Upper lobe of right lung (tissue), 1 donor: ENCODE results near the gene CITED2. TPM values are rescaled to one million over a fixed set of nuclear protein-coding genes. Genes with fewer than 3 reads are reported as not detected.
A peak's percentile ranks its signal among the peaks of the same experiment; 100 is the strongest.

Experiments used
- ATAC-seq: fragments of 200-7000 bp; cut with Tn5 transposase; one replicate; pipeline ENCODE4 v1.9.1; 2020; ENCODE audit warnings: mild to moderate bottlenecking, moderate library complexity
- DNase-seq: peaks from one replicate; pipeline ENCODE4 v3.0.0-alpha.2; 2020
- H3K27ac ChIP-seq: fragments of 200-600 bp; one replicate; pipeline ENCODE4 v1.8.0; 2022
- H3K27me3 ChIP-seq: fragments of 200-600 bp; one replicate; pipeline ENCODE4 v1.8.0; 2022; ENCODE audit warnings: mild to moderate bottlenecking
- H3K36me3 ChIP-seq: fragments of 200-600 bp; one replicate; pipeline ENCODE4 v1.8.0; 2022
- H3K4me1 ChIP-seq: fragments of 200-600 bp; one replicate; pipeline ENCODE4 v1.8.0; 2022
- H3K4me3 ChIP-seq: fragments of 200-600 bp; one replicate; pipeline ENCODE4 v1.8.0; 2022; ENCODE audit warnings: mild to moderate bottlenecking
- H3K9me3 ChIP-seq: fragments of 200-600 bp; one replicate; pipeline ENCODE4 v1.8.0; 2022
- CTCF ChIP-seq: fragments of 200-600 bp; IDR thresholded peaks from one replicate; pipeline ENCODE4 v1.8.0; 2022; ENCODE audit warnings: antibody characterized with exemption
- intact Hi-C: fragments of 100-400 bp; cut with DNase I; formaldehyde crosslinking; loops from one replicate; pipeline ENCODE4 v1.11.0; 2022
- long read RNA-seq: library from polyadenylated mRNA; unstranded; transcript quantifications from one replicate; pipeline ENCODE4 v2.0.0, GENCODE V29; 2021
- total RNA-seq: library from RNA; stranded (reverse); fragmentation: NEBNext Ultra II Directional; extraction: Animal tissue kit (Norgen Biotek cat#: 25700); gene quantifications from one replicate; pipeline ENCODE4 v1.2.1, GENCODE V29; 2021
- donor health status: DM: no; HTN: yes; CAD: no; lungs with severe emphysema.

CITED2 gene
- total RNA-seq: 278 TPM
- long read RNA-seq, transcript CITED2-201 (2 exons, 2,354 nt): major isoform, 23 of 27 reads
- long read RNA-seq, partial matches to known transcripts: 0 of 27 reads
- long read RNA-seq, other reads (novel, unspliced or antisense): 4 of 27 reads

- H3K9me3 ChIP-seq: no peaks in the 10 kb centered on the region
- peak within 1 kb of the TSS; percentile 99 for H3K4me3 ChIP-seq
- ATAC-seq (peak; percentile 85), DNase-seq (peak; percentile 95)
- peaks cover 32% of the 10 kb centered on the region for H3K36me3 ChIP-seq
- H3K27me3 ChIP-seq: no peaks in the 10 kb centered on the region
- peaks cover 21% of the 10 kb centered on the region for H3K4me1 ChIP-seq
- intact Hi-C loops: no loop called here
- no peak for TF ChIP-seq CTCF
- H3K27ac ChIP-seq: peak within 1 kb of the TSS; percentile 99
These were observed at the start of gene CITED2 for GRCh38 chr6:139374357-139375225. CITED2 (minus strand) TSS chr6:139374648; CDS start chr6:139373944, 704 bp downstream.

- Histone ChIP-seq H3K27ac (no peak overlapping the region), H3K9me3 (no peaks in the 10 kb centered on the region), H3K27me3 (no peaks in the 10 kb centered on the region), H3K4me3 (no peak overlapping the region), H3K36me3 (no peaks in the 10 kb centered on the region), H3K4me1 (no peaks in the 10 kb centered on the region)
- DNase-seq (no peak), ATAC-seq (no peak)
- TF ChIP-seq CTCF: no peak
- intact Hi-C loops: no loop called here
These were observed 48.7 kb upstream of the CITED2 start for GRCh38 chr6:139423037-139423703.

- H3K9me3 ChIP-seq: no peaks in the 10 kb centered on the region
- no peak for DNase-seq
- no peaks in the 10 kb centered on the region for H3K36me3 ChIP-seq
- intact Hi-C loops: no loop called here
- peak; percentile 61 for ATAC-seq
- no peak overlapping the region for H3K27ac ChIP-seq
- no peaks in the 10 kb centered on the region for H3K27me3 ChIP-seq
- H3K4me1 ChIP-seq: no peaks in the 10 kb centered on the region
- H3K4me3 ChIP-seq: no peak overlapping the region
- no peak for TF ChIP-seq CTCF
These were observed 47.9 kb upstream of the CITED2 start for GRCh38 chr6:139422105-139423036.

- no peak for ATAC-seq
- H3K9me3 ChIP-seq: no peaks in the 10 kb centered on the region
- intact Hi-C loops: no loop called here
- no peak overlapping the region for H3K27ac ChIP-seq
- no peak for DNase-seq
- no peaks in the 10 kb centered on the region for H3K4me1 ChIP-seq
- H3K27me3 ChIP-seq: no peaks in the 10 kb centered on the region
- no peaks in the 10 kb centered on the region for H3K36me3 ChIP-seq
- no peak overlapping the region for H3K4me3 ChIP-seq
- TF ChIP-seq CTCF: no peak
These were observed 44.2 kb upstream of the CITED2 start for GRCh38 chr6:139418481-139419132.

GRCh38 chr6:139416146-139416545 is 41.7 kb upstream of the CITED2 start:
- no peak for DNase-seq
- intact Hi-C loops: no loop called here
- no peak overlapping the region for H3K27ac ChIP-seq
- no peaks in the 10 kb centered on the region for H3K4me1 ChIP-seq
- ATAC-seq: no peak
- no peaks in the 10 kb centered on the region for H3K27me3 ChIP-seq
- no peaks in the 10 kb centered on the region for H3K9me3 ChIP-seq
- H3K36me3 ChIP-seq: no peaks in the 10 kb centered on the region
- TF ChIP-seq CTCF: no peak
- H3K4me3 ChIP-seq: no peak overlapping the region
